ENCODE data around the gene ARHGEF12. TPM values are rescaled to one million over a fixed set of nuclear protein-coding genes. Genes with fewer than 3 reads are reported as not detected.

ARHGEF12 gene
- total RNA-seq, 1 donor from 2014 or later = 121 TPM

DNA sequence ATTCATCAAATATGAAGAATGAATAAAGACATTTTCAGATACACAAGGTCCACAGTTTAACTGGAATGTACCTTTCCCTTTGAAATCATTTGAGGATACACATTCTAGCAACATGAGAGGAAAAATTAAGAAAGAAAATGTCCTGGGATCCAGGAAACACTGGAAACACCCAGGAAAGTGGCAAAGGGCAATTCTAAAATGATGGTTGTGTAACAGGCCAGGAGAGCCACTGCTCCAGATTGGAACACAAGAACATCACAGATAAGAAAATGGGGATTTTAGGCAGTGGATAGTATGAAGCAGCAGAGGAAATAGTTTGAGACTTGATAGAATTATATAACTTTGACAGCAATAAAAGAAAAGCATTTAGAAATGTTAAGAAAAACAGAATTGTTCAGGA is 119.3 kb downstream of the ARHGEF12 start:
- no peak overlapping the region for H3K27ac ChIP-seq
- TF ChIP-seq, protein P1, sequence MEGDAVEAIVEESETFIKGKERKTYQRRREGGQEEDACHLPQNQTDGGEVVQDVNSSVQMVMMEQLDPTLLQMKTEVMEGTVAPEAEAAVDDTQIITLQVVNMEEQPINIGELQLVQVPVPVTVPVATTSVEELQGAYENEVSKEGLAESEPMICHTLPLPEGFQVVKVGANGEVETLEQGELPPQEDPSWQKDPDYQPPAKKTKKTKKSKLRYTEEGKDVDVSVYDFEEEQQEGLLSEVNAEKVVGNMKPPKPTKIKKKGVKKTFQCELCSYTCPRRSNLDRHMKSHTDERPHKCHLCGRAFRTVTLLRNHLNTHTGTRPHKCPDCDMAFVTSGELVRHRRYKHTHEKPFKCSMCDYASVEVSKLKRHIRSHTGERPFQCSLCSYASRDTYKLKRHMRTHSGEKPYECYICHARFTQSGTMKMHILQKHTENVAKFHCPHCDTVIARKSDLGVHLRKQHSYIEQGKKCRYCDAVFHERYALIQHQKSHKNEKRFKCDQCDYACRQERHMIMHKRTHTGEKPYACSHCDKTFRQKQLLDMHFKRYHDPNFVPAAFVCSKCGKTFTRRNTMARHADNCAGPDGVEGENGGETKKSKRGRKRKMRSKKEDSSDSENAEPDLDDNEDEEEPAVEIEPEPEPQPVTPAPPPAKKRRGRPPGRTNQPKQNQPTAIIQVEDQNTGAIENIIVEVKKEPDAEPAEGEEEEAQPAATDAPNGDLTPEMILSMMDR (IDR thresholded peaks at IDR 0.05) = no peak
- ATAC-seq = no peak

DNA sequence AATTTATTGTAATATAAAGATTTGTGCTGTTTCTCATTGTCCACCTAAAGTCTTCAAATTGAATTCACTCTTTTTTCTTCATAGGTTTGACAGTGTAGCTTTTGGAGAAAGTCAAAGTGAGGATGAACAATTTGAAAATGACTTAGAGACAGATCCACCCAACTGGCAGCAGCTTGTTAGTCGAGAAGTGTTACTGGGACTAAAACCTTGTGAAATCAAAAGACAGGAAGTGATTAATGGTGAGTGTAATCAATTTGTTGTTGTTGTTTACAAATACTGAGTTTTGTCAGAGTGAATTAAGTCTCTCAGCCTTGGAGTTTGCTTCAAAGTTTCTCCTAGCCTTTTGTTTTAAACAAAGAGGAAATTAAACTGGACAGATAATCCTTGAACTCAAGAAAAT is 121.8 kb downstream of the ARHGEF12 start:
- DNase-seq (no peak), ATAC-seq (no peak)
- H3K36me3 ChIP-seq = peaks cover 98% of the 10 kb centered on the region
- H3K27ac ChIP-seq = no peak overlapping the region
- intact Hi-C loops (cut with DNase I) = no loop called here
- TF ChIP-seq, protein P1 (IDR thresholded peaks at IDR 0.05) = no peak
- no peaks in the 10 kb centered on the region for H3K4me1 ChIP-seq
- no peak overlapping the region for H3K4me3 ChIP-seq
- no peaks in the 10 kb centered on the region for H3K9me3 ChIP-seq
- no peaks in the 10 kb centered on the region for H3K27me3 ChIP-seq (ENCODE audit: low read depth)

More for the DNA sequence above, 119.3 kb downstream of the ARHGEF12 start:
- H3K36me3 ChIP-seq = peaks cover 98% of the 10 kb centered on the region
- H3K4me3 ChIP-seq = no peak overlapping the region
- no peak for DNase-seq
- no peaks in the 10 kb centered on the region for H3K4me1 ChIP-seq
- intact Hi-C loops (cut with DNase I) = no loop called here
- no peaks in the 10 kb centered on the region for H3K27me3 ChIP-seq (ENCODE audit: low read depth)
- no peaks in the 10 kb centered on the region for H3K9me3 ChIP-seq

DNA sequence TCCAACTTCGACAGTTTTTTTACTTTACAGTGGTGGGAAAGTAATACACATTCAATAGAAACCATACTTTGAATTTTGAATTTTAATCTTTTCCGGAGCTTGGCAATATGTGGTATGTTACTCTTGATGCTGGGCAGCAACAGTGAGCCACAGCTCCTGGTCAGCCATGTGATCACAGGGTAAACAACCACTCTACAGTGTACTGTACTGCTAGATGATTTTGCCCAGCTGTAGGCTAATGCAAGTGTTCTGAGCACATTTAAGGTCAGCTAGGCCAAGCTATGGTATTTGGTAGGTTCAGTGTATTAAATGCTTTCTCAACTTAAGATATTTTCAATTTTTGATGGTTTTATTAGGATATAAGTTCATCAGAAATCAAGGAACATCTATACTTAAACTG is 126.6 kb downstream of the ARHGEF12 start:
- no peak for ATAC-seq
- no peak overlapping the region for H3K4me3 ChIP-seq

DNA sequence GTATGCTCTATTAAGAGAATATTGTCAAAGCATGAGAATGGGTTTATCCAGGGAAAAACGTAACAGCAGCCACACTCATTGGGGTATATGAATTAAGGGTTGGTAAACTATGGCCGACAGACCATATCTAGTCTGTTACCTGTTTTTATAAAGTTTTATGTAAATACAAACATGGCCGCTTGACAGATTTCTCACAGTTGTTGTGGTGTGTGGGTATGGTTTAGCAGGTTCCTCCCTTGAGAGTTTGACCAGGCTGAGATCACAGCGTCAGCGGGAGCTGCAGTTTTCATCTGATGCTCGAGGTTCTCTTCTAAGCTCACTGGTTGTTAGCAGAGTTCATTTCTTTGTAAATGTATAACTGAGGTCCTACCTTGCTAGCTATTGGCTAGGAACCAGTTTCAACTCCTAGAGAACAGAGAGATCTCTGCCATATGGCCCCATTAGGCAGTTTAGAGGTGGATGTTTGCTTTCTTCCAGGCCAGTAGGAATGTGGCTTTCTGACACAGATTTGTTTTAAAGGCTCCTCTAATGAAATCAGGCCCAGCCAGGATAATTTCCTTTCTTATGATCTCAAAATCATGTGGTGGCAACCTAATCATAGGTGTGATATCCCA is 129.8 kb downstream of the ARHGEF12 start:
- no peak for ATAC-seq
- H3K36me3 ChIP-seq = peaks cover 97% of the 10 kb centered on the region
- intact Hi-C loops (cut with DNase I) = no loop called here

More for the DNA sequence above, 126.6 kb downstream of the ARHGEF12 start:
- intact Hi-C loops (cut with DNase I) = no loop called here
- Histone ChIP-seq H3K9me3 (no peaks in the 10 kb centered on the region), H3K36me3 (peaks cover 97% of the 10 kb centered on the region), H3K27me3 (ENCODE audit: low read depth) (no peaks in the 10 kb centered on the region), H3K4me1 (no peaks in the 10 kb centered on the region), H3K27ac (no peak overlapping the region)
- no peak for DNase-seq
- TF ChIP-seq, protein P1 (IDR thresholded peaks at IDR 0.05) = no peak

DNA sequence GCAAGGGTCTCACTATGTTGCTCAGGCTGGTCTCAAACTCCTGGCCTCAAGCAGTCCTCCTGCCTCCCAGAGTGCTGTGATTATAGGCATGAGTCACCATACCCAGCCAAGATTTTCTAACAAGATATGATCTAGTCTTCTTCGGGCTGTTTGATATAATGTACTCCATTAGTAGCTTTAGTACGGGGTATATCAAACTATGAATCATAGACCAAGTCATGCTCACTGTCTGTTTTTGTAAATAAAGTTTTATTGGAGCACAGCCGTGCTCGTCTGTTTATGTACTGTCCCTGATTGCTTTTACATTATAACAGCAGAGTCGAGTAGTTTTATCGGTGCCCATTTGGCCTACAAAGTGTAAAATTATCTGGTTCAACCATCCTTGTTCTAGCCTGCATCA is 131.4 kb downstream of the ARHGEF12 start:
- H3K27me3 ChIP-seq (ENCODE audit: low read depth) = no peaks in the 10 kb centered on the region
- no peak overlapping the region for H3K4me3 ChIP-seq
- intact Hi-C loops (cut with DNase I) = no loop called here
- TF ChIP-seq, protein P1 (IDR thresholded peaks at IDR 0.05) = no peak
- no peak overlapping the region for H3K27ac ChIP-seq
- ATAC-seq (no peak), DNase-seq (no peak)
- H3K4me1 ChIP-seq = no peaks in the 10 kb centered on the region
- peaks cover 92% of the 10 kb centered on the region for H3K36me3 ChIP-seq
- H3K9me3 ChIP-seq = no peaks in the 10 kb centered on the region

More for the DNA sequence above, 129.8 kb downstream of the ARHGEF12 start:
- TF ChIP-seq, protein P1 (IDR thresholded peaks at IDR 0.05) = no peak
- H3K4me1 ChIP-seq = no peaks in the 10 kb centered on the region
- no peak for DNase-seq
- H3K27me3 ChIP-seq (ENCODE audit: low read depth) = no peaks in the 10 kb centered on the region
- no peak overlapping the region for H3K4me3 ChIP-seq
- no peak overlapping the region for H3K27ac ChIP-seq
- no peaks in the 10 kb centered on the region for H3K9me3 ChIP-seq

Measured in lower lobe of right lung (tissue), 2 donors.